Right lung (tissue), 5 donors: ENCODE results near the gene DOHH. TPM values are rescaled to one million over a fixed set of nuclear protein-coding genes. Genes with fewer than 3 reads are reported as not detected.
"Not testable (repeated sequence)": the region's sequence is repeated elsewhere in the genome, so short reads cannot be mapped to it uniquely, and the experiment has no call there.

Experiments used
- DNase-seq, 2 donors: peaks; one replicate each; pipeline ENCODE4 v3.0.0-alpha.2; 2013
- polyA plus RNA-seq, 5 donors: library from polyadenylated mRNA; unstranded; fragments of 120-200 nt; gene quantifications; one replicate each; pipeline versions ENCODE4 v1.2.1 to v1.2.3, GENCODE V29; 2013; ENCODE audit warnings: inconsistent platforms in 1 of 5, low replicate concordance in 1 of 5; ENCODE audit not compliant: insufficient read length in 5 of 5, insufficient read depth in 1 of 5

Gene DOHH
- polyA plus RNA-seq, 5 donors = 4.4 to 11.5 (median 6.6) TPM

GRCh38 chr19:3535563-3535965, 35.1 kb upstream of the DOHH start:
- no peak for DNase-seq

GRCh38 chr19:3535235-3535535, 34.7 kb upstream of the DOHH start:
- no peak for DNase-seq

GRCh38 chr19:3534375-3535234, 34.1 kb upstream of the DOHH start:
- DNase-seq = no peak

- no peak for DNase-seq
Observed at GRCh38 chr19:3533563-3534216, 33.2 kb upstream of the DOHH start.

- DNase-seq = no peak
Observed at GRCh38 chr19:3533033-3533432, 32.6 kb upstream of the DOHH start.

- no peak for DNase-seq
Observed at GRCh38 chr19:3532154-3532786, 31.8 kb upstream of the DOHH start.

GRCh38 chr19:3531716-3532115, 31.2 kb upstream of the DOHH start:
- no peak for DNase-seq

GRCh38 chr19:3530389-3530788, 29.9 kb upstream of the DOHH start:
- DNase-seq = no peak

GRCh38 chr19:3529299-3529698, 28.8 kb upstream of the DOHH start:
- DNase-seq = not testable (repeated sequence)

GRCh38 chr19:3528539-3529211, 28.2 kb upstream of the DOHH start:
- no peak for DNase-seq

GRCh38 chr19:3528080-3528479, 27.6 kb upstream of the DOHH start:
- no peak for DNase-seq

GRCh38 chr19:3527238-3527910, 26.9 kb upstream of the DOHH start:
- no peak for DNase-seq

GRCh38 chr19:3526507-3527237, 26.2 kb upstream of the DOHH start:
- DNase-seq = no peak

GRCh38 chr19:3524904-3525451, 24.5 kb upstream of the DOHH start:
- no peak for DNase-seq

GRCh38 chr19:3524078-3524842, 23.8 kb upstream of the DOHH start:
- no peak for DNase-seq

GRCh38 chr19:3523361-3524077, 23.0 kb upstream of the DOHH start:
- no peak for DNase-seq

GRCh38 chr19:3522421-3523360, 22.2 kb upstream of the DOHH start:
- no peak for DNase-seq

- no peak for DNase-seq
Observed at GRCh38 chr19:3521104-3521445, 20.6 kb upstream of the DOHH start.
